Hematopoietic multipotent progenitor cell treated with erythropoietin and hydrocortisone succinate and interleukin-3 and kit ligand, for 15 days (in vitro differentiated cells): ENCODE data around the gene MON1B.

ENCODE experiments used
- DNase-seq: peaks from one replicate; pipeline ENCODE4 v3.0.0-alpha.2; 2015; ENCODE audit warnings: low spot score

MON1B gene

DNA sequence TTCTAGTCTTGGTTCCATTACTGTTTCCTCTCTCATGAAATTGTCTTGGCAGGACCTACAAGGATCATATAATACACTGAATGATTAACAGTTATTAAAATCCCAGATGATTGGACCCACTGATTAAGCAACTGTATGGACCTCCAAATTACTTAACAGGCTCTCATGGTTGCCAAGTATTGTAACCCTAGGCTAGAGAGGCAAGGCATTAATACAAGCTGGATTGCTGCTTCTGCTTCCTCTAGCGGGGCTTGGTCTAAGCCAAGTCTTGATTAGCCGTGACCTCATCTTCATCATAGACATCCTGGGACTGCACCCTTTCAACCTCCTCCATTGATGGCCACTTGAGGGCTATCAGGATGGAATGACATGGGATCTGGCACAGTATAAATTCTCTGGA is 55.2 kb downstream of the MON1B start:
- no peak for DNase-seq

DNA sequence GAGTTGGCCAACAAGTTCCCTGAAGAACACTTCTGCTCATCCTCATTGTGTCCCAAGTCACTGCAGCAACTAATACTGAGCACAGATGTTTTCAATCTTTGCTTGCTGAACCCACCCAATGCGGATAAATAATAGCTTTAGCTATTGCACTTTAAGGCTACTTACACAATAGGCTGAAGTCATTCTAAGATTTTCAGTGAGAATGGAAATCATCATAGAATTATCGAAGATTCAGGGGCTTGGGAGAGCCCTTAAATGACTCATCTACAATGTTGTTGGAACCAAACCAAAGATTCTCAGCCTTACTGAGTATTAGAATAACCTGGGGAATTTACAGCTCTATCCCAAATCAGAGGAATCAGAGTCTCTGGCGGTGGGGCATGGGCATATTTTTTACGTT is 59.4 kb downstream of the MON1B start:
- no peak for DNase-seq
